Duodenal mucosa (tissue), 2 donors: Measurements from ENCODE around the gene HOXC13.

ENCODE experiments used
- H3K27ac ChIP-seq: one replicate; pipeline ENCODE4 v1.7.0; 2013; ENCODE audit warnings: low read depth, low read length
- H3K27me3 ChIP-seq, 2 donors: one replicate each; pipeline ENCODE4 v1.7.0; 2013; ENCODE audit warnings: low read length in 2 of 2, control low read depth in 1 of 2; ENCODE audit not compliant: insufficient read depth in 2 of 2, control insufficient read depth in 1 of 2
- H3K36me3 ChIP-seq, 2 donors: one replicate each; pipeline ENCODE4 v1.7.0; 2013; ENCODE audit warnings: low read length in 2 of 2, control low read depth in 1 of 2; ENCODE audit not compliant: insufficient read depth in 2 of 2, control insufficient read depth in 1 of 2
- H3K4me1 ChIP-seq, 2 donors: one replicate each; pipeline ENCODE4 v1.7.0; 2013; ENCODE audit warnings: low read length in 2 of 2, control low read depth in 1 of 2; ENCODE audit not compliant: insufficient read depth in 2 of 2, control insufficient read depth in 1 of 2
- H3K4me3 ChIP-seq, 2 donors: one replicate each; pipeline ENCODE4 v1.7.0; 2013; ENCODE audit warnings: low read length in 2 of 2, low read depth in 1 of 2
- H3K9ac ChIP-seq, 2 donors: one replicate each; pipeline ENCODE4 v1.7.0; 2013; ENCODE audit warnings: low read length in 2 of 2, low read depth in 1 of 2
- H3K9me3 ChIP-seq, 2 donors: one replicate each; pipeline ENCODE4 v1.7.0; 2013; ENCODE audit warnings: low read length in 2 of 2, control low read depth in 1 of 2; ENCODE audit not compliant: control insufficient read depth in 1 of 2

HOXC13 gene

DNA sequence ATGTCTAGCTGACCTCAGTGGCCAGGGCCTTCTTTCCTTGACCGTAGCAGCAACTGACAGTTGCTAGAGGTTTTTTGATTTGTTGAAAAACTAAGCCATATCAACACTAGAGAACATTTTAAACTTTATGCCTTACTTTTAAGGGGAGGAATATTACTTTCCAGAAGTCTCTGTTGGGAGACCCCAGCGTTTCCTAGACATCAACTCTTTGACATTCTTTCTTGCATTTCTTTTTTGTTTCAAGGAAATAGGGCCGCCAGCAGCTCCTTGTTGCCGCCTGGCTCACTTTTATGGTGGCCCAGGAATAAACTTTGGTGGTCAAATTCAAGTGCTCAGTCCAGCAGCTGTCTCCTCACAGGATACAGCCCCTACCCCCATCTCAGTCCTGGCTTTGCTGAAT lies 31.8 kb downstream of the HOXC13 start:
- Histone ChIP-seq H3K36me3 (no peaks in the 10 kb centered on the region), H3K27me3 (peaks cover 83 to 97% of the 10 kb centered on the region in 2 donors), H3K9ac (no peak overlapping the region), H3K27ac (no peak overlapping the region), H3K4me3 (no peak overlapping the region), H3K9me3 (no peaks in the 10 kb centered on the region), H3K4me1 (peaks cover 0 to 10% of the 10 kb centered on the region in 2 donors)

DNA sequence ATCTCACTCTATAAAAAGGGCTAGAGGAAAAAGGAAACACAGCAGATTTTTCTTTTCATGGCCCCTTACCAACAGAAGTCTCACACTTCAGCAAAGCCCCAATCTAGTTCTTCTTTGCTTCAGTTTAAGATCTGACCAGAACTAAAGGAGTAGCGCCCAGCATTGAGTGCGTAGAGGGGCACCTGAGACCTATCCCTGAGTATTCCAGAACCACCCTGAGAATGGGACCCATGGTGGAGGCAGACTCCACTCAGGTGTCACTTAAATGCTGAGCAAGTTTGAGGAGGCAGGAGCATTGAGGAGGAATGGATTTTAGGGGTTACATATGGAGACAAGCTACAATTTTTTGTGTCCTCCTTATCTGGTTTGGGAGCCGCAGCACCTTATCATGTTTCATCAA lies 32.5 kb downstream of the HOXC13 start:
- Histone ChIP-seq H3K9ac (no peak overlapping the region), H3K27ac (no peak overlapping the region), H3K36me3 (no peaks in the 10 kb centered on the region), H3K4me1 (peaks cover 0 to 16% of the 10 kb centered on the region in 2 donors), H3K9me3 (no peaks in the 10 kb centered on the region), H3K27me3 (peaks cover 84 to 97% of the 10 kb centered on the region in 2 donors), H3K4me3 (no peak overlapping the region)

DNA sequence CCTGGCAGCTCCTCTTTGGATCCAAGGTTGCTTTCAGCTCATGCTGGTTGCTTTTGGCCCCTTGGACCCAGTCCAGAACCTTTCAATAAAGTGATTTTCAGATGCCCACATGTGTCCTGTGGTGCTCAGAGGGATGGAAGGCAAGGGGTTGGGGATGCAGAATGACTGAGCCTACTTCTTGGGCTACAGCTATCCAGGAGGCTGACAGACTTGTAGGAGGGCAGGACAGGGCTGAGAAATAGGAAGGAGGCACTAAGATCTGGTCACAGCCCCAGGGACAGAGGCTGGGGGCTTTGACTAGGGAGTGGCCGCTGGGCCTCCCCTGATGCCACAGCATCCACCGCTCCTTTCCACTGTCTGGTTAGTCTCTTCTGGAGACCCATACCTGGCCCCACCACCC lies 33.1 kb downstream of the HOXC13 start:
- peaks cover 0 to 16% of the 10 kb centered on the region in 2 donors for H3K4me1 ChIP-seq
- H3K27me3 ChIP-seq: peaks cover 83 to 97% of the 10 kb centered on the region in 2 donors
- no peak overlapping the region for H3K27ac ChIP-seq
- H3K9ac ChIP-seq: no peak overlapping the region
- no peaks in the 10 kb centered on the region for H3K36me3 ChIP-seq
- no peaks in the 10 kb centered on the region for H3K9me3 ChIP-seq
- H3K4me3 ChIP-seq: no peak overlapping the region

DNA sequence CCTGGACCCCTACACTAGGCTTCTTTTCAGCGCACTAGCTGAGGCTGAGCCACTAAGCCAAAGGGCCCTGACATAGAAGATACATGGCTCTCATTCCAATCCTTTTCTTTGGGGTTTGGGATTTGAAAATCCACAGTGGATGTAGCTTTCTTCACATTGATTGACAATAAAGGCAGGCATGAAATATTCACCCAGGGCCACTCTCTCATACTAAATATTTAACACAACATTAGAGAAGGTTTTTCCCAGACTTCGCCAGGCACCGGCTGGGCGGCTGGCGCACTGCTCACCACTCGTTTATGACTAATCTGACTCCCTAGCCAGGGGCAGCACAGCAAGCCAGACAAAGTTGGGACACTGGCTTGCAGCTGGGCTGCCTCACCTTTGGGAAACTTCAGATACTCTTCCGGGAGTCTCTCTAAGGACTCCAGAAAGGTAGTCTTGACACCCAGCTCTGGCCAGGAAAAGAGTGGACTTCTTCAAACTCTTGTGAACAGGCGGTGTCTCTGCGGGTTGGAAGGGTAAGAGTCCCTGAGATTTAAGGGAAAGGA lies 33.6 kb downstream of the HOXC13 start:
- peaks cover 81 to 97% of the 10 kb centered on the region in 2 donors for H3K27me3 ChIP-seq
- no peak overlapping the region for H3K27ac ChIP-seq
- no peak overlapping the region for H3K9ac ChIP-seq
- no peaks in the 10 kb centered on the region for H3K9me3 ChIP-seq
- no peaks in the 10 kb centered on the region for H3K36me3 ChIP-seq
- no peak overlapping the region for H3K4me3 ChIP-seq
- H3K4me1 ChIP-seq: peaks cover 0 to 16% of the 10 kb centered on the region in 2 donors

DNA sequence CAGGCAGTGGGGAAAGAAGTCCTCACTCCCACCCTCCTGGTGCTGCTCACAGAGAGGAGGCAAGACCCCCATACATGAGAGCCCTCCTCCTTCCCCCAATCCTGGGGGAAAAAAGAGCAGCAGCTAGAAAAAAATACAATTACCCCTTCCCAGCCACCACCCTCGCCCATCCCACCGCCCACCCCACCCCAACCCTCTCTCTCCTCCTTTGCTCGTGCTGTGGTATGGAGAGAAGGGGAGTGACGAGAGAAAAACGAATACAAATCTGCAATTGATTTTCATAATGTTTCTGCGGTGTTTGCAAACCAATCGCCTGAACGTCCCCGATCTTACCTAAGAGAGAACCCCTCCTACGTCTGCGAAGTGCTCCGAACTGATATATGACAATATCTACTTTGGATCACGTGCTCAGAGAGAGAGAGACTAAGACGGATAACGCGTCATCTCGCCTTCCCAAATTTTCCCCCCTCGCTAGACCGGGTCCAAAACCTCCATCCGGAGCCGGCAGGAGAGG lies 34.1 kb downstream of the HOXC13 start, which contains the start of gene HOXC11:
HOXC11 (plus strand) TSS at position 405 of the 514 bp plus-strand sequence. CDS start 116 bp downstream, outside the sequence.
- Histone ChIP-seq H3K4me3 (peak within 1 kb of the TSS in 1 of 2 donors; percentile 28), H3K27ac (no peak within 1 kb of the TSS)

DNA sequence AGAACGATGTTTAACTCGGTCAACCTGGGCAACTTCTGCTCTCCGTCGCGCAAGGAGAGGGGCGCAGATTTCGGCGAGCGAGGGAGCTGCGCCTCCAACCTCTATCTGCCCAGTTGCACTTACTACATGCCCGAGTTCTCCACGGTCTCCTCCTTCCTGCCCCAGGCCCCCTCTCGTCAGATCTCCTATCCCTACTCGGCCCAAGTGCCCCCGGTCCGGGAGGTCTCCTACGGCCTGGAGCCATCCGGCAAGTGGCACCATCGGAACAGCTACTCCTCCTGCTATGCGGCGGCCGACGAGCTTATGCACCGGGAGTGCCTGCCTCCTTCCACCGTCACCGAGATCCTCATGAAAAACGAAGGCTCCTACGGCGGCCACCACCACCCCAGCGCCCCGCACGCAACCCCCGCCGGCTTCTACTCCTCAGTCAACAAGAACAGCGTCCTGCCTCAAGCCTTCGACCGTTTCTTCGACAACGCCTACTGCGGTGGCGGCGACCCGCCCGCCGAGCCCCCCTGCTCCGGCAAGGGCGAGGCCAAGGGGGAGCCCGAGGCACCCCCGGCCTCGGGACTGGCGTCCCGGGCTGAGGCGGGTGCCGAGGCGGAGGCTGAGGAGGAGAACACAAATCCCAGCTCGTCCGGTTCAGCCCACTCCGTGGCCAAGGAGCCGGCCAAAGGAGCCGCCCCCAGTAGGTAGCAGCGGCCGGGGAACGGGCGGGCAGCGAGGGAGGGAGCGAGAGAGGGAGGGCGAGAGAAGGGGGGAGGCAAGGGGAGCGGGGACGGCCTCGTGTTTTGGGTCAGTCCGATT lies 34.8 kb downstream of the HOXC13 start:
- Histone ChIP-seq H3K9me3 (no peaks in the 10 kb centered on the region), H3K27me3 (peaks cover 74 to 96% of the 10 kb centered on the region in 2 donors), H3K4me3 (peak overlapping the region in 1 of 2 donors; percentile 28), H3K9ac (no peak overlapping the region), H3K27ac (no peak overlapping the region), H3K36me3 (no peaks in the 10 kb centered on the region), H3K4me1 (peaks cover 5 to 21% of the 10 kb centered on the region in 2 donors)

More for the DNA sequence above, 34.1 kb downstream of the HOXC13 start, which contains the start of gene HOXC11:
- Histone ChIP-seq H3K4me1 (peaks cover 1 to 17% of the 10 kb centered on the region in 2 donors), H3K27me3 (peaks cover 77 to 97% of the 10 kb centered on the region in 2 donors), H3K9ac (no peak within 1 kb of the TSS), H3K36me3 (no peaks in the 10 kb centered on the region), H3K9me3 (no peaks in the 10 kb centered on the region)

DNA sequence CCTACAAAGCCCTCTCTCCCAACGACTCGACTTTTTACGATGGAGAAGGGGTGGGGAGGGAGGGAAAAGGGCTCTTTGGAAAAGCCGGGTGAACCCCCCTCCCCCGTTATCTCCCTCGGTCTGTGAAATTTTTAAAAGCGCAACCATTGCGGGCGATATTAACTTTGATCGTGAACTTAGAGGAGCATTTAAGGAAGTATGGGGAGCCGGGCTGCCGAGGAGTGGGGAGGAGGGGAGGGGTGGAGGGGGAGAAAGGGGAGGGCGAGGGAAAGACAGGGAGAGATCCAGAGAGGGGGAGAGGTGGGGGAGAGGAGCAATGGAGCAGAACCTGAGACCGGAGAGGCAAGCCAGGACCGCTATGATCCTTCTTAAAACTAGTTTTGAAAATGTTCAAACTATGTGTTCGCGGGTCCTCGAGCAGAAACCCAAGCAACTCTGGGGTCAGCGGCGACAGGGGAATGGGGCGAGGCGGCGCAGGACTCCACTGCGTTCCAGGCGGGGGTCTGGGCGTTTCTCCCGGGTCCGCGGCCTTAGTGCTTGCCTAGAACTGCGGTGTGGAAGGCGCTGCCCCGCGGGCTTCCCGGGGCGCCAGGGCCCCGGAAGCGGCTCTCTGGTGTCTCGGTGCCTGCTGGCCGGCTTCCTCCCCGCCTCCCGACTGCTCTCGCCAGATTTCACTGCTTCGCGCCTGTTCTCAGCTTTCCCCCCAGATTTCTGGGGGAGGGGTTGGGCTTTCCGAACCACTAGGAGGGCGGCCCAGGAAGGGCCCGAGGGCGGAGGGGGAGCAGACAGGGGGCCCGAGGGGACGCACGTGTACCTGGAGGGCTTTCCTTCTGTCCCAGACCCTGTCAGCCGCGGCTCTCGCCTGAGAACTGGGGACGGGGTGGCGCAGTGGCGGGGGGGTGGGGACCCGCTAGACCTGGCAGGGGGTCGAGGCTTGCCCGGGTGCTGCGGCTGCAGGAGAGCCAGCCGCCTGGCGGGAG lies 35.7 kb downstream of the HOXC13 start, which contains the start of gene HOTAIR:
HOTAIR (minus strand) TSS at position 871 of the 980 bp plus-strand sequence.
- Histone ChIP-seq H3K4me3 (peak within 1 kb of the TSS; percentile 40 to 66), H3K9ac (no peak within 1 kb of the TSS), H3K36me3 (no peaks in the 10 kb centered on the region), H3K27me3 (peaks cover 65 to 96% of the 10 kb centered on the region in 2 donors), H3K4me1 (peaks cover 6 to 24% of the 10 kb centered on the region in 2 donors), H3K27ac (no peak within 1 kb of the TSS), H3K9me3 (no peaks in the 10 kb centered on the region)

DNA sequence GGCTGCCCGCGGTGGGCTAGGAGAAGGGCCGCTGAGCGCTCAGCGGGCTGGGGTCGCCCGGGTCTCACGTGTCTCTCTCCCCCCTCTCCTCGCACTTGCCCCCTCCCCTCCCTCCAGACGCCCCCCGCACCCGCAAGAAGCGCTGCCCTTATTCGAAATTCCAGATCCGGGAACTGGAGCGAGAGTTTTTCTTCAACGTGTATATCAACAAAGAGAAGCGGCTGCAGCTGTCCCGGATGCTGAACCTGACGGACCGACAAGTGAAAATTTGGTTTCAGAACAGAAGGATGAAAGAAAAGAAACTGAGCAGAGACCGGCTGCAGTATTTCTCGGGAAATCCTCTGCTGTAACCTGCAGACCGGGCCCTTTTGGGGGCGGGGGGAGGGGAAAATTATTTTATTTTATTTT lies 36.4 kb downstream of the HOXC13 start:
- H3K9ac ChIP-seq: no peak overlapping the region
- no peaks in the 10 kb centered on the region for H3K9me3 ChIP-seq
- H3K27me3 ChIP-seq: peaks cover 60 to 96% of the 10 kb centered on the region in 2 donors
- H3K4me1 ChIP-seq: peaks cover 10 to 28% of the 10 kb centered on the region in 2 donors
- H3K27ac ChIP-seq: no peak overlapping the region
- H3K36me3 ChIP-seq: no peaks in the 10 kb centered on the region
- H3K4me3 ChIP-seq: peak overlapping the region in 1 of 2 donors; percentile 66

DNA sequence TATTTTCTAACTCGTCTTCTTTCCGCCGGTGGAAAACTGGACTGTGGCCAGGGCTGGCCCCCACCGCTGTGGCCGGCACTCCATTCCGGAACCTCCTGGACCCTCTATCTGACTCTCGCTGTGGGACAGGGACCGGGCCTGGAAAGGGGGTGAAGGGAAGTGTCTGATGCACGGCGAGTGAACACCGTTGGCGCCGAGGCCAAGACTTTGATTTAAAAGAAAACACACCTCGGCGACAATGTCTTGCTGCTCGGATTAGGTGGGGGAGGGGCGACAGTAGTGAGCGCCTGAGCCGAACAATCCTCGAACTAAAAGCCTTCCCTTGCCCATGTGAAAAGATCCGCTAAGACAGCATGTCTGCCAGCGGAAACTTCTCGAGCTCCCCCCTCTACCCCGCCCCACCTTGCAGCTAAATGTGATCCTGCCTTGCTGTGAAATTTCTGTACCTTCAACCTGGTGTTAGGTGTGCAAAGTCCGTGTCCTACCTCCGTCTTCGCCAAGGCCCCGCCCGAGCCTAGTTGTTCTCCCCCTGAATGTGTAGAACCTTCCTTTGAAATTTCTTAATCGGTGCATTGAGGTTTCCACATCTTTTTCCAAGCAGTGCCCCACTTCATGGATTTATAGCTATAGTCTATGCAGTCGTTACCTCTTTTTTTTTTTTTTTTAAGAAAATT lies 37.0 kb downstream of the HOXC13 start:
- no peaks in the 10 kb centered on the region for H3K36me3 ChIP-seq
- H3K4me3 ChIP-seq: peak overlapping the region in 1 of 2 donors; percentile 40
- peaks cover 10 to 28% of the 10 kb centered on the region in 2 donors for H3K4me1 ChIP-seq
- peaks cover 59 to 94% of the 10 kb centered on the region in 2 donors for H3K27me3 ChIP-seq
- no peak overlapping the region for H3K9ac ChIP-seq
- no peak overlapping the region for H3K27ac ChIP-seq
- H3K9me3 ChIP-seq: no peaks in the 10 kb centered on the region
